HCT116 (cell line): ENCODE results near the gene CORO2A.

Source experiments
- CEBPB ChIP-seq: IDR thresholded peaks from 2 replicates; pipeline ENCODE4 v1.6.1; 2012; ENCODE audit warnings: low read depth
- ELF1 ChIP-seq: IDR thresholded peaks from 2 replicates; pipeline ENCODE4 v1.6.1; 2012; ENCODE audit warnings: low read depth, borderline replicate concordance
- POLR2A ChIP-seq: IDR thresholded peaks from 2 replicates; pipeline ENCODE4 v1.7.0; 2011; ENCODE audit warnings: borderline replicate concordance; ENCODE audit not compliant: insufficient read depth, insufficient read length; ENCODE audit errors: extremely low read depth
- RAD21 ChIP-seq: IDR thresholded peaks from 2 replicates; pipeline ENCODE4 v1.6.1; 2012; ENCODE audit warnings: low read depth, mild to moderate bottlenecking
- SIN3A ChIP-seq: IDR thresholded peaks from 2 replicates; pipeline ENCODE4 v1.6.1; 2012; ENCODE audit warnings: low read depth
- YY1 ChIP-seq: IDR thresholded peaks from 2 replicates; pipeline ENCODE4 v1.6.1; 2011; ENCODE audit warnings: low read length, low read depth, moderate library complexity, mild to moderate bottlenecking; ENCODE audit not compliant: insufficient replicate concordance; ENCODE audit errors: extremely low read depth
- ZFX ChIP-seq: fragments of 450-650 bp; IDR thresholded peaks from 2 replicates; pipeline ENCODE4 v1.6.1; 2017
- ZNF274 ChIP-seq: fragments of 200-500 bp; sonication (Bioruptor generic); IDR thresholded peaks from 2 replicates; pipeline ENCODE4 v1.6.1; 2014; ENCODE audit warnings: mild to moderate bottlenecking, low read depth, low read length, inconsistent platforms
- TF ChIP-seq, protein P1 (sequence below), 3 experiments: fragments of 200-600 bp in 1 of 3; sonication (generic) in 1 of 3; IDR thresholded peaks in 2 of 3; conservative IDR thresholded peaks in 1 of 3; 2 replicates each; pipeline ENCODE4 v1.5.1; 2012 to 2017; ENCODE audit warnings: low read depth in 2 of 3, low read length in 2 of 3, antibody characterized with exemption in 1 of 3, borderline replicate concordance in 1 of 3, control low read depth in 1 of 3, mild to moderate bottlenecking in 1 of 3, mixed read lengths in 1 of 3, mixed run types in 1 of 3, moderate library complexity in 1 of 3; ENCODE audit not compliant: insufficient read depth in 1 of 3
- TF ChIP-seq, protein P2 (sequence below): IDR thresholded peaks from 2 replicates; pipeline ENCODE4 v1.6.1; 2012

- TF ChIP-seq RAD21: no peak
- TF ChIP-seq, protein P1, sequence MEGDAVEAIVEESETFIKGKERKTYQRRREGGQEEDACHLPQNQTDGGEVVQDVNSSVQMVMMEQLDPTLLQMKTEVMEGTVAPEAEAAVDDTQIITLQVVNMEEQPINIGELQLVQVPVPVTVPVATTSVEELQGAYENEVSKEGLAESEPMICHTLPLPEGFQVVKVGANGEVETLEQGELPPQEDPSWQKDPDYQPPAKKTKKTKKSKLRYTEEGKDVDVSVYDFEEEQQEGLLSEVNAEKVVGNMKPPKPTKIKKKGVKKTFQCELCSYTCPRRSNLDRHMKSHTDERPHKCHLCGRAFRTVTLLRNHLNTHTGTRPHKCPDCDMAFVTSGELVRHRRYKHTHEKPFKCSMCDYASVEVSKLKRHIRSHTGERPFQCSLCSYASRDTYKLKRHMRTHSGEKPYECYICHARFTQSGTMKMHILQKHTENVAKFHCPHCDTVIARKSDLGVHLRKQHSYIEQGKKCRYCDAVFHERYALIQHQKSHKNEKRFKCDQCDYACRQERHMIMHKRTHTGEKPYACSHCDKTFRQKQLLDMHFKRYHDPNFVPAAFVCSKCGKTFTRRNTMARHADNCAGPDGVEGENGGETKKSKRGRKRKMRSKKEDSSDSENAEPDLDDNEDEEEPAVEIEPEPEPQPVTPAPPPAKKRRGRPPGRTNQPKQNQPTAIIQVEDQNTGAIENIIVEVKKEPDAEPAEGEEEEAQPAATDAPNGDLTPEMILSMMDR (IDR thresholded peaks at IDR 0.05 in 2 of 3, conservative IDR thresholded peaks at IDR 0.05 in 1 of 3; ENCODE audit: borderline replicate concordance in 1 of 3, insufficient read depth in 1 of 3, low read depth in 2 of 3, low read length in 2 of 3): no peak
- TF ChIP-seq POLR2A: no peak
- TF ChIP-seq ZFX: no peak
- TF ChIP-seq CEBPB: no peak
- TF ChIP-seq, protein P2, sequence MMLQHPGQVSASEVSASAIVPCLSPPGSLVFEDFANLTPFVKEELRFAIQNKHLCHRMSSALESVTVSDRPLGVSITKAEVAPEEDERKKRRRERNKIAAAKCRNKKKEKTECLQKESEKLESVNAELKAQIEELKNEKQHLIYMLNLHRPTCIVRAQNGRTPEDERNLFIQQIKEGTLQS: no peak
- TF ChIP-seq SIN3A: no peak
- TF ChIP-seq YY1: no peak
- TF ChIP-seq ZNF274: no peak
- no peak for TF ChIP-seq ELF1
Measured at GRCh38 chr9:98229090-98229395, 36.6 kb upstream of the CORO2A start.
